ENCODE data around the gene CARNS1. TPM values are rescaled to one million over a fixed set of nuclear protein-coding genes. Genes with fewer than 3 reads are reported as not detected.

Gene CARNS1
- total and polyA plus RNA-seq, 2 of the 13 experiments (the other 11 are each of a cell fraction or from before 2014, with no cell fraction given): not detected

GRCh38 chr11:67391304-67392182 lies 23.9 kb upstream of the CARNS1 start, which contains the start of gene RAD9A (continued):
- peak; percentile 68 for TF ChIP-seq NR2C2 (CRISPR knock-in tag; IDR thresholded peaks at IDR 0.05; ENCODE audit: borderline replicate concordance)
- peak; percentile 93; the same call in 1 of the 2 replicates for TF ChIP-seq LBX2 (CRISPR knock-in tag; IDR thresholded peaks at IDR 0.05; ENCODE audit: borderline replicate concordance)
- no peak for TF ChIP-seq NFIB (CRISPR knock-in tag; IDR thresholded peaks at IDR 0.05; ENCODE audit: borderline replicate concordance)
- TF ChIP-seq ELK4 (CRISPR knock-in tag; IDR thresholded peaks at IDR 0.05; ENCODE audit: borderline replicate concordance): no peak
- TF ChIP-seq STAG1 (CRISPR knock-in tag; IDR thresholded peaks at IDR 0.05): no peak
- TF ChIP-seq MBD4 (IDR thresholded peaks at IDR 0.05; ENCODE audit: borderline replicate concordance, low read length): no peak
- TF ChIP-seq, protein P1, sequence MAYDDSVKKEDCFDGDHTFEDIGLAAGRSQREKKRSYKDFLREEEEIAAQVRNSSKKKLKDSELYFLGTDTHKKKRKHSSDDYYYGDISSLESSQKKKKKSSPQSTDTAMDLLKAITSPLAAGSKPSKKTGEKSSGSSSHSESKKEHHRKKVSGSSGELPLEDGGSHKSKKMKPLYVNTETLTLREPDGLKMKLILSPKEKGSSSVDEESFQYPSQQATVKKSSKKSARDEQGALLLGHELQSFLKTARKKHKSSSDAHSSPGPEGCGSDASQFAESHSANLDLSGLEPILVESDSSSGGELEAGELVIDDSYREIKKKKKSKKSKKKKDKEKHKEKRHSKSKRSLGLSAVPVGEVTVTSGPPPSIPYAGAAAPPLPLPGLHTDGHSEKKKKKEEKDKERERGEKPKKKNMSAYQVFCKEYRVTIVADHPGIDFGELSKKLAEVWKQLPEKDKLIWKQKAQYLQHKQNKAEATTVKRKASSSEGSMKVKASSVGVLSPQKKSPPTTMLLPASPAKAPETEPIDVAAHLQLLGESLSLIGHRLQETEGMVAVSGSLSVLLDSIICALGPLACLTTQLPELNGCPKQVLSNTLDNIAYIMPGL (CRISPR knock-in tag; IDR thresholded peaks at IDR 0.05; ENCODE audit: borderline replicate concordance in 1 of 2, low read depth in 1 of 2): peak in 1 of 2 experiments; percentile 80; a peak in 3 of 4 replicates
- no peak for TF ChIP-seq MLLT10 (CRISPR knock-in tag; IDR thresholded peaks at IDR 0.05)
- TF ChIP-seq REPIN1 (CRISPR knock-in tag; IDR thresholded peaks at IDR 0.05; ENCODE audit: borderline replicate concordance, low read depth): peak; percentile 83
- TF ChIP-seq PITX1 (CRISPR knock-in tag; IDR thresholded peaks at IDR 0.05): peak; percentile 32; the same call in 1 of the 2 replicates
- 0 out of 2 replicates have a peak, but pooled peaks have one; percentile 47 for TF ChIP-seq ZSCAN29 (CRISPR knock-in tag; conservative IDR thresholded peaks at IDR 0.05)
- TF ChIP-seq BRCA1 (CRISPR knock-in tag; IDR thresholded peaks at IDR 0.05): no peak
- TF ChIP-seq ZNF225 (CRISPR knock-in tag; IDR thresholded peaks at IDR 0.05): peak; percentile 77
- TF ChIP-seq POGZ (CRISPR knock-in tag; IDR thresholded peaks at IDR 0.05): peak; percentile 86; the same call in 1 of the 2 replicates
- peak; percentile 99 for TF ChIP-seq SPEN (CRISPR knock-in tag; IDR thresholded peaks at IDR 0.05; ENCODE audit: low read depth)
- TF ChIP-seq ZNF768 (CRISPR knock-in tag; IDR thresholded peaks at IDR 0.05): peak; percentile 62; the same call in 1 of the 2 replicates
- TF ChIP-seq ZSCAN21 (CRISPR knock-in tag; IDR thresholded peaks at IDR 0.05; ENCODE audit: borderline replicate concordance): peak; percentile 96
- peak; percentile 90; the same call in 1 of the 2 replicates for TF ChIP-seq ZNF704 (CRISPR knock-in tag; IDR thresholded peaks at IDR 0.05; ENCODE audit: borderline replicate concordance)
- no peak for TF ChIP-seq ZBTB21 (CRISPR knock-in tag; IDR thresholded peaks at IDR 0.05)
- TF ChIP-seq ZFP82 (CRISPR knock-in tag; IDR thresholded peaks at IDR 0.05; ENCODE audit: borderline replicate concordance): peak; percentile 88; the same call in 1 of the 2 replicates
- TF ChIP-seq ATF7-NPFF (CRISPR knock-in tag; IDR thresholded peaks at IDR 0.05; ENCODE audit: low read depth): peak; percentile 61; the same call in 1 of the 2 replicates
- TF ChIP-seq HINFP (CRISPR knock-in tag; IDR thresholded peaks at IDR 0.05; ENCODE audit: low read depth): no peak
